GM12878 (cell line): ENCODE results near the gene CAPN10. TPM values are rescaled to one million over a fixed set of nuclear protein-coding genes. Genes with fewer than 3 reads are reported as not detected.

ENCODE experiments used
- ATF2 ChIP-seq: IDR thresholded peaks from 2 replicates; pipeline ENCODE4 v1.6.1; 2012; ENCODE audit warnings: low read length, inconsistent platforms
- BHLHE40 ChIP-seq, 2 experiments: fragments of 450-650 bp in 1 of 2; IDR thresholded peaks; 2 replicates each; pipeline ENCODE4 v1.6.1; 2011 to 2017; ENCODE audit warnings: low read depth in 2 of 2, borderline replicate concordance in 1 of 2, improper control_type of control experiment in 1 of 2, low read length in 1 of 2, mild to moderate bottlenecking in 1 of 2
- CBFB ChIP-seq: IDR thresholded peaks from 2 replicates; pipeline ENCODE4 v1.6.1; 2016; ENCODE audit warnings: antibody characterized with exemption, low read depth
- REST ChIP-seq: IDR thresholded peaks from 2 replicates; pipeline ENCODE4 v1.6.1; 2012; ENCODE audit warnings: mild to moderate bottlenecking, low read depth, low read length
- SRF ChIP-seq, 2 experiments: IDR thresholded peaks; 2 replicates each; pipeline ENCODE4 v1.6.1; 2011; ENCODE audit warnings: low read depth in 2 of 2, low read length in 2 of 2, mild to moderate bottlenecking in 1 of 2, moderate library complexity in 1 of 2
- SUPT20H ChIP-seq: IDR thresholded peaks from 2 replicates; pipeline ENCODE4 v1.6.1; 2011; ENCODE audit warnings: low read depth, mild to moderate bottlenecking, low read length, moderate library complexity, borderline replicate concordance; ENCODE audit not compliant: control insufficient read depth
- YBX1 ChIP-seq: fragments of 450-650 bp; IDR thresholded peaks from 2 replicates; pipeline ENCODE4 v1.6.1; 2016; ENCODE audit warnings: antibody characterized with exemption
- ZNF384 ChIP-seq: IDR thresholded peaks from 2 replicates; pipeline ENCODE4 v1.6.1; 2012; ENCODE audit warnings: low read depth, mild to moderate bottlenecking, low read length, improper control_type of control experiment, borderline replicate concordance
- ZNF622 ChIP-seq: fragments of 450-650 bp; IDR thresholded peaks from 2 replicates; pipeline ENCODE4 v1.6.1; 2017; ENCODE audit warnings: mild to moderate bottlenecking, inconsistent platforms
- polyA plus RNA-seq, 11 experiments: library from polyadenylated mRNA; depleted of rRNA in 4 of 11; unstranded in 6 of 11; stranded (reverse) in 5 of 11; fragments of >200 nt; fragmentation: Nextera tagmentation in 4 of 11; fragmentation: Illumina TruSeq in 1 of 11; extraction: Ambion mirVana in 4 of 11; extraction: Trizol in 1 of 11; gene quantifications; 1 replicate in 1 of 11; 2 replicates in 10 of 11; pipeline versions ENCODE4 v1.2.1 to v1.2.3, GENCODE V29; 2011 to 2016; ENCODE audit warnings: inconsistent platforms in 2 of 11, missing spikeins in 2 of 11, low read depth in 1 of 11
- total RNA-seq, 4 experiments: library from RNA; depleted of rRNA in 3 of 4; stranded (reverse); fragments of >200 nt in 3 of 4; fragmentation: Illumina TruSeq in 1 of 4; extraction: Trizol in 1 of 4; gene quantifications; 2 replicates each; pipeline versions ENCODE4 v1.2.1 to v1.2.3, GENCODE V29; 2013 to 2021

The CAPN10 gene
- total and polyA plus RNA-seq, 10 of the 15 experiments (the other 5 are each of a cell fraction or from before 2014, with no cell fraction given), result 0.37 to 40.6 (median 17.5) TPM

- TF ChIP-seq REST, result no peak
- TF ChIP-seq ATF2, result no peak
- no peak for TF ChIP-seq YBX1
- no peak for TF ChIP-seq SUPT20H
- TF ChIP-seq SRF (IDR thresholded peaks at IDR 0.05; ENCODE audit: low read depth in 2 of 2, low read length in 2 of 2), result no peak
- TF ChIP-seq CBFB, result no peak
- no peak for TF ChIP-seq ZNF622
- TF ChIP-seq BHLHE40 (IDR thresholded peaks at IDR 0.05; ENCODE audit: borderline replicate concordance in 1 of 2, low read depth in 2 of 2, low read length in 1 of 2), result no peak
- TF ChIP-seq ZNF384, result no peak
Measured at GRCh38 chr2:240589850-240590525, 3.5 kb downstream of the CAPN10 start (continued).
